NB4 (cell line): ENCODE results near the gene ACTRT2.

Experiments used
- MYC ChIP-seq: IDR thresholded peaks from 2 replicates; pipeline ENCODE4 v1.6.1; 2011; ENCODE audit warnings: low read depth, low read length
- TF ChIP-seq, protein P1 (sequence below): IDR thresholded peaks from one replicate; pipeline ENCODE4 v1.5.1; 2012; ENCODE audit warnings: low read depth, low read length

DNA sequence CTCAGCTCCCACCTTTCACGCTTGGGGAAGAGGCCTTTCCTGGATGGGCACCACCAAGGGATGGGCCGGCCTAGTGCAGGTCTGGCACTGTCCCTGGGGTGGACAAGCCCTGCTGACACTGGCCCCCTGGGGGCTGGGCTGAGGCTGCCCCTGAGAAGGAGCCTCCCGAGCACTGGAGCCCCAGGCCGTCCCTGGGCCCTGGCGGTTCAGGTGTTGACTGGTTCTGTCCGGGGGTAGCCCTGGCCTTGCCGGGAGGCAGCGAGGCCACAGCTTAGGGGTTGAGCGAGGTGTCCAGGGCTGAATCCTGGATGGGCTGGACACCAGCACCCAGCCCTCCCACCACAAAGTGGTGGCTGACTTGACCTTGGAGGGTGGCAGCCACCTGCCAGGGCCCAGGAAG, 49.7 kb upstream of the ACTRT2 start:
- TF ChIP-seq, protein P1, sequence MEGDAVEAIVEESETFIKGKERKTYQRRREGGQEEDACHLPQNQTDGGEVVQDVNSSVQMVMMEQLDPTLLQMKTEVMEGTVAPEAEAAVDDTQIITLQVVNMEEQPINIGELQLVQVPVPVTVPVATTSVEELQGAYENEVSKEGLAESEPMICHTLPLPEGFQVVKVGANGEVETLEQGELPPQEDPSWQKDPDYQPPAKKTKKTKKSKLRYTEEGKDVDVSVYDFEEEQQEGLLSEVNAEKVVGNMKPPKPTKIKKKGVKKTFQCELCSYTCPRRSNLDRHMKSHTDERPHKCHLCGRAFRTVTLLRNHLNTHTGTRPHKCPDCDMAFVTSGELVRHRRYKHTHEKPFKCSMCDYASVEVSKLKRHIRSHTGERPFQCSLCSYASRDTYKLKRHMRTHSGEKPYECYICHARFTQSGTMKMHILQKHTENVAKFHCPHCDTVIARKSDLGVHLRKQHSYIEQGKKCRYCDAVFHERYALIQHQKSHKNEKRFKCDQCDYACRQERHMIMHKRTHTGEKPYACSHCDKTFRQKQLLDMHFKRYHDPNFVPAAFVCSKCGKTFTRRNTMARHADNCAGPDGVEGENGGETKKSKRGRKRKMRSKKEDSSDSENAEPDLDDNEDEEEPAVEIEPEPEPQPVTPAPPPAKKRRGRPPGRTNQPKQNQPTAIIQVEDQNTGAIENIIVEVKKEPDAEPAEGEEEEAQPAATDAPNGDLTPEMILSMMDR: no peak
- TF ChIP-seq MYC: no peak
